Frontal cortex (tissue), 4 donors: ENCODE results near the gene RGS8. TPM values are rescaled to one million over a fixed set of nuclear protein-coding genes. Genes with fewer than 3 reads are reported as not detected.
"Not testable (repeated sequence)": the region's sequence is repeated elsewhere in the genome, so short reads cannot be mapped to it uniquely, and the experiment has no call there.

Experiments used
- DNase-seq, 2 donors: peaks; one replicate each; pipeline ENCODE4 v3.0.0; 2012; ENCODE audit warnings: low spot score in 2 of 2
- FAIRE-seq: peaks from 2 replicates; lab custom pipeline; 2012; peaks lifted over from hg19 to GRCh38; lab: Jason Lieb, UNC
- total RNA-seq: library from RNA; depleted of rRNA; stranded (reverse); fragments of >200 nt; gene quantifications from one replicate; pipeline ENCODE4 v1.2.3, GENCODE V29; 2014
- donor health status: control.
- donor health status: control.
- donor health status: control.

The RGS8 gene
- total RNA-seq, 1 donor from 2014 or later, result 39.5 TPM

DNA sequence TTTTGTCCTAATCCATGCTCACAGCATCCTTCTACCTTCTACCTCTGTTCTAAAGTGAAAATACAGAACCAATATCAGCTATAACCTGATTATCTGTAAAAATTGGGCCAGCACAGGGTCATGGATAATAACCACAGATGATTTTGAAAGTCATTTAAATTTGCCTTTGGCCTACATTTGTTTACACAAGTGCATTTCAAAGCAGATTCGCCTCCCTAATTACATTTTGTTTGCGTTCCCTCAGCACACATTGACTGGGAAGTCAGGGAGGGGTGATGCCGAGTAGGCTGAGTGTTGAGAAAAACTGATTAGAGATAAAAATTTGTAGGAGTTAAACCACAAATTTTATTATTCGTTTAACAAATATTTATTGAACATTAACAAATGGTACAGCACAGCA is 19.2 kb upstream of the RGS8 start:
- FAIRE-seq (no peak), DNase-seq (no peak)

DNA sequence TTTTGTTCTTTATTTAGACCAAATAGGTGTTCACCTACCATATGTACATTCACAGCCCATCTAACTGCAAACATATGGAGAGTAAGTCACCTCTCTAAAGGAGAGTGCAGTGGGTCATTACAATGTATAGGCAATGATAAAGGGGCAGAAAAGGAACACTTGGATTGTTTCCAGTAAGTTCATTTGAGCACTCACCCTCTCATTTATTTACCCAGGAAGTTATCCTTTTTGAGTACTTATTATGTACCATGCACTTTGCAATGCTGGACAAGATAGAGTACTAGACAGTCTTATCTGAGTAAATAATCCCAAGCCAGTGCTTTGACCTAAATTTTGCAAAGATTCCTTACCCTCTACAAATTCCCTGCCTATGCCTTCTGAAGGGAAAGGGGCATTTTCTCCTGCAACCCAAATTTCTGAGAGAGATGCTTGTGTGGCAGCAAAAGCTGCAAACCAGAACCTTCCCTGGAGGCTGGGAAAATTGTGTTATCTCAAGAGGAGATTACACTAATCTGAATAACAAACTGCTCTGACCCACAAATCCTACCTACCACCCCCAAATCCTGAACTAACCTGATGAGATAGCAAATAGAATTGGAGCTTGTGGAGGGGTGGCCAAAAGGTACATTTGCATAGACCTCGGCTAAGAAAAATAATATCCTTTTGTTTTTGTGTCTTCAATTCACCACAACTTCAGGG is 18.6 kb upstream of the RGS8 start:
- no peak for FAIRE-seq

GRCh38 chr1:182700351-182700709 is 15.9 kb upstream of the RGS8 start:
- DNase-seq, result no peak
- no peak for FAIRE-seq

More for the DNA sequence above, 18.6 kb upstream of the RGS8 start:
- no peak for DNase-seq

GRCh38 chr1:182699393-182700350 is 15.3 kb upstream of the RGS8 start:
- DNase-seq (no peak), FAIRE-seq (no peak)

- DNase-seq (no peak), FAIRE-seq (no peak)
Measured at GRCh38 chr1:182698971-182699370, 14.6 kb upstream of the RGS8 start.

- DNase-seq, FAIRE-seq: not testable (repeated sequence)
Measured at GRCh38 chr1:182693139-182693538, 8.8 kb upstream of the RGS8 start.

GRCh38 chr1:182690886-182691443 is 6.6 kb upstream of the RGS8 start:
- DNase-seq (no peak), FAIRE-seq (no peak)

GRCh38 chr1:182688436-182689205 is 4.2 kb upstream of the RGS8 start:
- FAIRE-seq (no peak), DNase-seq (no peak)

- no peak for FAIRE-seq
- DNase-seq, result no peak
Measured at GRCh38 chr1:182687361-182687760, 3.0 kb upstream of the RGS8 start.

DNA sequence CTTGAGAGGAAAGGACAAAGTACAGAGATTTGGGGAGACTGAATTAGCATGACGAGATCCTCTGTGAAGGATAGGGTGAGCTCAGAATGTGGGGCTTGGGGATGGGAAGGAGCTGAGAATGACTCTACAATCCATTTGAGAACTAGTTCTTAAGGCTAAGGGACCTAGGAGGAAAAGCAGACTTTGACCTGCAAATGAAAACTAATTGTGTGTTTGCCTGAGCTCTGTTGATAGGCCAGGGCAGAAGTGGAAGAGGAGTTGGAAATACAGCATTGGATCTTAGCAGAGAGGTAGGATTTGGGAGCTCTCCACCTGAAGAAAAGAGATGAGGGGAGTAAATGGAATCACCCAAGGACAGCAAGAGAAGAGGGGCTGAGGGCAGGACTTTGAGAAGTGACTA is 2.1 kb upstream of the RGS8 start:
- no peak for DNase-seq
- no peak for FAIRE-seq

GRCh38 chr1:182685215-182685614 is 828 bp upstream of the RGS8 start:
- DNase-seq (no peak), FAIRE-seq (no peak)

- FAIRE-seq (no peak), DNase-seq (no peak)
Measured at GRCh38 chr1:182682898-182683501, 1.4 kb downstream of the RGS8 start.

GRCh38 chr1:182682406-182682805 is 2.0 kb downstream of the RGS8 start:
- no peak for FAIRE-seq
- no peak for DNase-seq

- FAIRE-seq (no peak), DNase-seq (no peak)
Measured at GRCh38 chr1:182681568-182681912, 2.8 kb downstream of the RGS8 start.

DNA sequence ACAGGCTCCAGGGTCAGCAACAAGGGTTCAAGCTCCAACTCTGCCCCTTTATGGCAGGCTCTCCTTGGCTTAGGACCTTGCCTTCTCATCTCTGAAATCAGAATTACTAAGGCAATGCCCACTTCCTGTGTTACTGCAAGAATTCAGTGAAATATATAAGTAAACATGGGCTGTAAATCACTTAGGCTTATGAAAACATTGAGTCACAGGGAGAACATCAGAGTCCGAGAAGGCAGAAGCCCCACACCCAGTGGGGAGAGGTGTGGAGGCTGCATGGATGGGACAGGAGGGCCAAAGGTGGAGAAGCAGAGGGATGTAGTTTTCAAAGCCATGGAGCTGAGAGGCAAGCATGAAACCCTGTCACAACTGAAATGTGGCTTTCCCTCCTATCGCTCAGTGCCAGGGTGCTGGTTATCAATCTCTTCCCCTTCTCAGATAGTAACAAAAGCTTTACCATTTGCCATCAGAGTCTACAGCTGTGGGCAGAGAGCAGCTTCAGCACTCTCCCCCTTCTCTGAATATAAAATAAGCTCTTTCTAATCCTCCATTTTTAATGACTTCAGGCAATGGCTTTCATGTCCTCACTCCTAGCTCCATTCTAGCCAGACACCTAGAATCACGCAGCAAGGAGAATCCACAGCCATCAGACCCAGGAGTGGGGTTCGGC is 3.4 kb downstream of the RGS8 start:
- FAIRE-seq (no peak), DNase-seq (no peak)

GRCh38 chr1:182680408-182680807 is 4.0 kb downstream of the RGS8 start:
- FAIRE-seq, result no peak

DNA sequence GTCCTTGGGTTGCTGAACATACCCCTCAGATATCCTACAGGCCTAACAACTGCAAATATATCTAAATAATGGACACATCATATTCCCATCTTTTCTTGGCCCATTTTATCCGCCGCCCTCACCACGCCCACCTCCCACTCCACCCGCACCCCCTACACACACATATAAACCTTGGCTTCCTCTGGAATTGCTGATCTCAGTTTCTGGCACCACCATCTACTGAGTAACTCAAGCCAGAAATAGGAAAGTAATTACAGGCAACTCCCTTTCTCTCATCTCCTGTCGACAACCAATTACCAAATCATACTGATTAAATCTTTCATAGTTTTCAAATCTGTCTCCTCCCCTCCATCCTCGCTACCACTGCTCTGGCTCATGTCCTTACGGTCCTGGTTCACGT is 4.7 kb downstream of the RGS8 start:
- no peak for DNase-seq
- no peak for FAIRE-seq

More at GRCh38 chr1:182680408-182680807, 4.0 kb downstream of the RGS8 start:
- DNase-seq, result no peak

- DNase-seq (no peak), FAIRE-seq (no peak)
Measured at GRCh38 chr1:182677397-182678098, 6.8 kb downstream of the RGS8 start.

DNA sequence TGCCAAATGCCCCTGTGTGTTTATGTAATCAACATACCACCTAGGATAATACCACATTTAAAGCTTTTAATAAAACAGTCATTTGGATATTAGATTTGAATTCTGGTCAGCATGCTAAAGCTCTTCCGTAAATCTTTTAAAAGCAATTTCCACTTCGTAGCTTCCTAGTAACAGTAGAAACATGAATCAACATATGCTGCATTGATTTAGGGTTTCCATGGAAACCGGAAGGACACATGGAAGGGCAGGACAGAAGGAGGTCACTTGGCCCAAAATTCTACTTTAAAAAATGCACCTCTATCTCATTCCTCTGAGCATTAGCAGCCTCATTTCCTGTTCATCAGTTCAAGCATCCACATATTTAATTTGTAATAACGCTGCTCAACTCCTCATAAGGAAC is 8.1 kb downstream of the RGS8 start:
- DNase-seq (no peak), FAIRE-seq (no peak)
